ENCODE results near the gene SLC30A2.

- no peak for TF ChIP-seq CTCF (IDR thresholded peaks at IDR 0.05; ENCODE audit: insufficient read depth, low read length)
- TF ChIP-seq POLR2AphosphoS5 (IDR thresholded peaks at IDR 0.05; ENCODE audit: low read depth) = no peak
These were observed 20.2 kb upstream of the SLC30A2 start for GRCh38 chr1:26066160-26066559.

Data from HL-60 (cell line).